Muscle of arm (tissue), 12 donors: ENCODE measurements around the gene JUN. TPM values are rescaled to one million over a fixed set of nuclear protein-coding genes. Genes with fewer than 3 reads are reported as not detected.
"Not testable (repeated sequence)": the region's sequence is repeated elsewhere in the genome, so short reads cannot be mapped to it uniquely, and the experiment has no call there.

Experiments
- DNase-seq: peaks from one replicate; pipeline ENCODE4 v3.0.0-alpha.2; 2013
- polyA plus RNA-seq, 12 donors: library from polyadenylated mRNA; unstranded; fragments of 120-200 nt; gene quantifications; one replicate each; pipeline ENCODE4 v1.2.1, GENCODE V29; 2013; ENCODE audit not compliant: insufficient read length in 12 of 12

JUN gene
- polyA plus RNA-seq, 12 donors: 67.0 to 384 (median 164) TPM; not detected in 1

- DNase-seq: no peak
These were observed 28.6 kb upstream of the JUN start for GRCh38 chr1:58812468-58812867.

GRCh38 chr1:58811303-58811702 lies 27.5 kb upstream of the JUN start:
- no peak for DNase-seq

DNA sequence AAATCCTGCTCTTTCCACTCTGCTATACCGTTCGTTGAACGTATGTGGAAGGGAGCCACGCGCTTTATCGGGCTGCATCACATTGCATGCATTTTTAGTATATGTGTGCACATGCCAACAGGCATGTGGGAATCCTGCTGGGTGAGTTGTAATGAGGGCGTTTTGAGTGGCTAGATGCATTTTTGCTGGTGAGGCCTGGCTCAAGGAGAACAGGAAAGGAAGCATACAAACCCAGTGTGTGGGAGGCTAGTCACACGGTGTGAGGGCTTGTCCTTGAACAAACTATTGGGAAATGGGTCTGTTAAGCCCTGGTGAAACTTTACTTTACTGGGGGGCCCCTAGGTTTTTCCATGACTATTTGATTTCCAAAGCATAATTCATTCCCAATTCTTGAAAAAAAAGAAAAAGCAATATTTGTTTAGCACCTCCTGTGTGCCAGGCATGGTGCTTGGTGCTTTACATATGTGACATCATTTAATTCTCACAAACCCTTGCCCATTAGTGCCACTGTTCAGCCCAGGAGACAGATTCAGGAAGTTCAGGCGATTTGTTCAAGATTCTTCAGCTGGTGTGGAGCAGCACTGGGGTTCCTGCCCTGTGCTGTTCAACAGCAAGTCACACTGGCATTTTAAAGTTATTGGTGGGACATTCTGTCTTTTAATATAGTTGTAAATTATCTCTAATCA lies 25.6 kb upstream of the JUN start:
- no peak for DNase-seq

DNA sequence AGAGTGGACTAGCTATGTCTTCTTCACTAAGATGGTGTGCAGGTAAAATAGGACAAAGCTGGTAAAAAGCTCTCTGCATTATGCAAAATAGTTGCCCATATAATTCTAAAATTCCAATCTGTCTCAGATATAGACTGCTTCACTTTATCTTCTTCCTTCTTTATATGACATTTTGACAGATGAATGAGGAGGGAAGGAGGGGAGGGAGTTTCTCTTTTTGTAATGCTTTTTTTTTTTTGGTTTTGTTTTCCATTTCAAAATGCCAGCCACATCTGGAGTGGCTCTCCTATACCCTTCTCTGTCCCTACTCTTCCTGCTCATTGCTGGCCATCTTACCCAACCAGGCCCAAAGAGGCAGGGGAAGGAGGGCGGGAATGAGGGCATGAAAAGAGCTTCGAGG lies 24.2 kb upstream of the JUN start:
- no peak for DNase-seq

DNA sequence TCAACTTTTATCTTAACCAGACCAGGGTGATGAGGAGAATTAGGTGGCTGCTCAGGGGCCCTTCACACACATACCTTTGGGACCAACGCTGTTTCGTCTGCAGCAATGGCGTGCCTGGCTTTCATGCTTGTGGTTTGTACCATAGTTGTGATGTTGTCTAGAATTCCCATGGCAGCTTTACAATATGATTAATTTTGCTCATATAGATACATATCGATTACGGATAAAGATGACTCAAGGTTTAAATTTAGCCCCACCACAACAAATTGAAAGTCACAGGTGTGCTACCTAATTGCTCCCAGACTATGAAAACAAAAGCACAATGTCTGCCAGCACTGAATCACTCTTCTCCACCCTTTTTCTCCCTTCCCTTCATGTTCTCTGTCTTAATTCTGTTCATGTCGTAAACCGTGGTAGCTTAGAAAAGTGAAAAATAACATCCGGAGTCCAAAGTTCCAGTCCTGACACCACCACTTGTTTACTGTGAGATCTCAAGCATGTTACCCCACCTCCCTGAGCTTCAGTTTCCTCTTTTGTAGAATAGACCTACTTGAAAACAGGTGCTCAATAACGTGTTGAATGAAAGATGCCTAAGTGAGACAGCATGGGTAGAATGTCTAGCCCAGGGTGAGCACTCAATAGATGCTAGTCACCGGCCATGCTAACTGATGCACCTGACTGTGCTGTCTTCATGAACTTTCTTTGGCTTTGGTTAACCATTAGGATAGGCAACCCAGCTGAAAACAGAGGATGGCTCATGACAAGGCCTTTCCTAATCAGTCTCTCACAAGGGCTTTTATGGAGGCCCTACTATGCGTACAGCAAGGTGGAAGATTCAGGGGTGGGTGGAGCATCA lies 22.1 kb upstream of the JUN start:
- no peak for DNase-seq

- no peak for DNase-seq
These were observed 21.2 kb upstream of the JUN start for GRCh38 chr1:58804853-58805565.

DNA sequence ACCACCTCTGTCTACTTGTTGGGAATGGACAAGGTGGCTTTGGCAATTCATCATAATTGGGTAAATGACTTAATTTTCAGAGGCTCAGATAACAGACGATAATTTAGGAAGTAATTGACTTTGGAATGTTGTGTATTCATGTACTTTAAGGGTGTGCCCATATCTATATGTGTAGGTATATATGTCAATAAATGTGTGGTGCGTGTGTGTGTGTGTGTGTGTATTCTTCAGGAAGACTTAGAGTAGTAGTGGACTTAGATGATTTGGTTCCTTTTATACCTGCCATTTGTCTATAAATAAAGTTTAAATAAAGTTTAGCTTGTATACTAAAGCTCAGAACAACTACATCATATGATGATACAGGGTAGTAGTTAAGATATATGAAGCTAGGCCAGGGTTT lies 20.0 kb upstream of the JUN start:
- no peak for DNase-seq

DNA sequence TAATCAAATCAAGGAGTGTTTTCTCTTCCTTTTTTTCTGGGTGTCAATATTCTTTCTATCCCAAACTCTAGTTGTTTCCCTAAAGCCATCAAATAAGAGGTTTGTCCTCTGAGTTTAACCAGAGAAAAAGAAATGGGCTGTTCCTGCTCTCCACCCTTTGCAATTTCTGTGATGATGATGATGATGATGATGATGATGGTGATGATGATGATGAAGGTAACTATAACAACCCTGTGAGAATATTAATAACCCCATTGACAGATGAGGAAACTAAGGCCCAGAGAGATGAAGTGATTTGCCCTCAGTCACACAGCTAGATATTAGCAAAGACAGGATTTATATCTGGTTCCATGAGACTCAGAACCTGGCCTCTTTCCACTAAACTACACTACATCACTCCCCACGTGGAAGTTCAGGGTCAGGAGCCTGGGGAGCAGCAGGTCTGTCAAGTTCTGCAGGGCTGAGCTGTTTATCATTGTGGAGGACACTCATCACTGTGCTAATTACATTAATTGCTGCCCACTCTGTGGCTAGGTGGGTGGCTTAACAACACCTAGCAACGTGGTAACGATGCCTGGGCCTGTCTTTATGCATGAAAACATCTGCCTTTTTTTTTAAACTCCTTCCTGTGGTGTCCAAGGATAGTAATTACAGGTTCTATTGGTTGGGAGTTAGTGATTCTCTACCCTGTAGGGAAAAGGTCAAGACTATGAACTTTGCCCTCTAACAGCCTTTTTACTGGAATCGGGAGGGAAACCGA lies 19.0 kb upstream of the JUN start:
- DNase-seq: no peak

DNA sequence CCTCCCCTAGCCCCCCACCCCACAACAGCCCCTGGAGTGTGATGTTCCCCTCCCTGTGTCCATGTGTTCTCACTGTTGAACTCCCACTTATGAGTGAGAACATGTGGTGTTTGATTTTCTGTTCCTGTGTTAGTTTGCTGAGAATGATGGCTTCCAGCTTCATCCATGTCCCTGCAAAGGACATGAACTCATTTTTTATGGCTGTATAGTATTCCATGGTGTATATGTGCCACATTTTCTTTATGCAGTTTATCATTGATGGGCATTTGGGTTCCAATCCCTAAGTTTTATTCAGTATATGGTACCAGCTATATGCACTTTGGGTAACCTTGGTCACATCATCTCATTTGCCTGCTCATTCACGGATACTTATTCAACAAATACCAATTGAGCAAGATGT lies 17.4 kb upstream of the JUN start:
- not testable (repeated sequence) for DNase-seq

- DNase-seq: no peak
These were observed 15.8 kb upstream of the JUN start for GRCh38 chr1:58799650-58800049.

DNA sequence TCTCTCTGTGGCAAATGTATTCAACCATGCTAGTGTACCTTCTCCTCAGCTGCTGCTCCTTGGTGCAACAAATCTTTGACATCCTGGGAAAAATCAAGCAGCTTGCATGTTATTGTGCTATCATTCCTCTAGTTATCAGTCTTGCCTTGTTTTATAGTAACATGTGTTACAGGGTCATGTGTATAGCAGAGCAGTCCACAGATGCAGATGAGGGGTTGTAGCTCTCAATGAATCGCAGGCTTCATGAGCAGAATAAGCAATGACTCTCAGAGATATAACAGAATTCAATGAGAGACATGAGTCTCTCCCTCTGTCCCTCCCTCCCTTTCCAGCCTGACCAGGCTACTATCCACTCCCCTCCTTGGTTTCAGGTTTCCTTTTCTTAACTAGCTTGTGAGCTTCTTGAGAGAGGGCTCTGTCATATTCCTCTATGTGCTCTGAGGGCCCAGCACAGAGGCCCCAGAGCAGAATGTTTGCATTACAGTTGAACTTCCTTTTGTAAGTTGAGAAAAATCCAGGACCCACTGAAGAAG lies 15.1 kb upstream of the JUN start:
- DNase-seq: no peak

- DNase-seq: no peak
These were observed 12.6 kb upstream of the JUN start for GRCh38 chr1:58796416-58796815.

- no peak for DNase-seq
These were observed 10.7 kb upstream of the JUN start for GRCh38 chr1:58794585-58794984.

GRCh38 chr1:58792846-58793245 lies 9.0 kb upstream of the JUN start:
- DNase-seq: no peak

DNA sequence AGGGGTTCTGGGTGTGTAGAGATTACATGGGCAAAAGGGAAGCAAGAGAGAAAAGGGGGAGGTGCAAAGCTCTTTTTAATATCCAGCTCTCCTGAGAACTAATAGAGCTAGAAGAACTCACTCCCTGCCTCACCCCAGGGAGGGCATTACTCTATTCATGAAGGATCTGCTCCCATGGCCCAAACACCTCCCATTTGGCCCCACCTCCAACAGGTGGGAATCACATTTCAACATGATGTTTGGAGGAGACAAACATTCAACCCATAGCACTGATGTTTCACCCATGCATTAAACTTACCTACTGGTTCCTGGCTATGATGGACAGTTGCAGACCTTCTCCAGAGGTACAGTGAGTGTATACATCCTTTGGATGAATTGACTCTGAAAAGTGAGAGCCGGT lies 7.3 kb upstream of the JUN start:
- no peak for DNase-seq

GRCh38 chr1:58789996-58790660 lies 6.3 kb upstream of the JUN start:
- no peak for DNase-seq

- no peak for DNase-seq
These were observed 5.5 kb upstream of the JUN start for GRCh38 chr1:58789322-58789856.

- DNase-seq: no peak
These were observed 4.4 kb upstream of the JUN start for GRCh38 chr1:58788259-58788658.

- DNase-seq: no peak
These were observed 3.0 kb upstream of the JUN start for GRCh38 chr1:58786927-58787245.

DNA sequence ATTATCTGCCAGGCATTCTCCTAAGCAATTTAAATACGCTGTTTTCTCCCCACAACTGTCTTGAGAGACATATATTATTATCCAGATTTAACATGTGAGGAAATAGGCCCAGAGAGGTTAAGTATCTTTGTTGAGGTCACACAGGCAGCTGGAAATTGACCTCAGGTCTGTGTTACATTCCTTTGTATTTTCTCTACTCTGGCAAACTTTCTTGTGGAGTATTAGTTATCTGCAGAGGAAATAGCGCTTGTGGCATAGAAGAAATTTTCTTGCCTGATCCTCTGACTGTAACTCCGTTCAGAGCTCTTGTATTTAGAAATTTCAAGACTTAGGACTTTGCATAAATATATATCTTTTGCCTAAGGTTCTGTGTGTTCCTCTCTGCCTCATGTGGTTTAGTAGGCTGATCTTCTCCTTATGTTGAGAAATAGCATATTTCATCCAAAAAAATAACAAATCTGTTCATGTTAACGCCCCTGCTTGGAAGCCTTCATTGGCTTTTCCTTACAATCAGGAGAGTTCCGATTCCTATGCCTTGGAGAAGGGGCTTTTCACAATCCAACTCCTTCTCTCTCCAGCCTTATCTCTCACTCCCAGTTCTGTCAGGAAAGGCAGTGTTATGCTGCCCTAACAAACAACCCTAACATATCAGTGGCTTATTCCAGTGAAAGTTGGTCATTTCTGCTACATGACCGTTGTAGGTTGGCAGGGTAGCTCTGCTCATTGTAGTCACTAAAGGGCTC lies 2.5 kb upstream of the JUN start:
- DNase-seq: peak; percentile 63
